Mesenchymal stem cell (in vitro differentiated cells and primary cell): ENCODE data around the gene SCRN2.

Source experiments
- DNase-seq: peaks from one replicate; pipeline ENCODE4 v3.0.0-alpha.2; 2013
- H2AFZ ChIP-seq: one replicate; pipeline ENCODE4 v1.6.1; 2013; ENCODE audit warnings: low read depth, mild to moderate bottlenecking, control low read depth, inconsistent platforms, low read length, moderate library complexity
- H2AK5ac ChIP-seq: 2 replicates; pipeline ENCODE4 v1.6.1; 2013; ENCODE audit warnings: low read length, moderate library complexity, mild to moderate bottlenecking, inconsistent platforms; ENCODE audit not compliant: severe bottlenecking
- H2BK120ac ChIP-seq: one replicate; pipeline ENCODE4 v1.6.1; 2013; ENCODE audit warnings: low read depth, mild to moderate bottlenecking, inconsistent platforms, low read length, moderate library complexity
- H2BK12ac ChIP-seq, 2 experiments: one replicate each; pipeline ENCODE4 v1.6.1; 2013; ENCODE audit warnings: inconsistent platforms in 2 of 2, low read length in 2 of 2, mild to moderate bottlenecking in 2 of 2, moderate library complexity in 2 of 2, control low read depth in 1 of 2
- H2BK15ac ChIP-seq: one replicate; pipeline ENCODE4 v1.6.1; 2013; ENCODE audit warnings: mild to moderate bottlenecking, low read depth, inconsistent platforms; ENCODE audit not compliant: poor library complexity, severe bottlenecking
- H2BK5ac ChIP-seq: 2 replicates; pipeline ENCODE4 v1.6.1; 2013; ENCODE audit warnings: low read depth, mild to moderate bottlenecking, low read length, control low read depth, inconsistent platforms; ENCODE audit not compliant: poor library complexity, severe bottlenecking
- H3K14ac ChIP-seq, 2 experiments: one replicate each; pipeline ENCODE4 v1.6.1; 2013; ENCODE audit warnings: inconsistent platforms in 2 of 2, low read length in 2 of 2, control low read depth in 1 of 2, mild to moderate bottlenecking in 1 of 2, moderate library complexity in 1 of 2
- H3K18ac ChIP-seq, 2 experiments: one replicate each; pipeline ENCODE4 v1.6.1; 2013; ENCODE audit warnings: inconsistent platforms in 2 of 2, low read length in 2 of 2, control low read depth in 1 of 2, low read depth in 1 of 2, mild to moderate bottlenecking in 1 of 2
- H3K23ac ChIP-seq, 2 experiments: one replicate each; pipeline ENCODE4 v1.6.1; 2013; ENCODE audit warnings: inconsistent platforms in 2 of 2, low read length in 2 of 2, mild to moderate bottlenecking in 2 of 2, moderate library complexity in 2 of 2, control low read depth in 1 of 2
- H3K27ac ChIP-seq: 2 replicates; pipeline ENCODE4 v1.5.1; 2013; ENCODE audit warnings: mild to moderate bottlenecking, moderate library complexity, low read length, control low read depth, inconsistent platforms; ENCODE audit not compliant: poor library complexity, severe bottlenecking
- H3K27me3 ChIP-seq, 2 experiments: 2 replicates each; pipeline versions ENCODE4 v1.6.1 to v1.7.0; 2013; ENCODE audit warnings: low read length in 2 of 2, mild to moderate bottlenecking in 2 of 2, moderate library complexity in 2 of 2, control low read depth in 1 of 2, inconsistent platforms in 1 of 2; ENCODE audit not compliant: control insufficient read depth in 1 of 2, insufficient read depth in 1 of 2
- H3K36me3 ChIP-seq, 2 experiments: 2 replicates each; pipeline versions ENCODE4 v1.6.1 to v1.7.0; 2013; ENCODE audit warnings: low read length in 2 of 2, control low read depth in 1 of 2, inconsistent platforms in 1 of 2, low read depth in 1 of 2, mild to moderate bottlenecking in 1 of 2; ENCODE audit not compliant: insufficient read depth in 2 of 2, control insufficient read depth in 1 of 2
- H3K4ac ChIP-seq, 2 experiments: one replicate each; pipeline ENCODE4 v1.6.1; 2013; ENCODE audit warnings: inconsistent platforms in 2 of 2, low read length in 2 of 2, mild to moderate bottlenecking in 2 of 2, moderate library complexity in 2 of 2, control low read depth in 1 of 2, low read depth in 1 of 2
- H3K4me1 ChIP-seq: 2 replicates; pipeline ENCODE4 v1.6.1; 2013; ENCODE audit warnings: low read depth, low read length, control low read depth; ENCODE audit not compliant: control insufficient read depth, insufficient read depth
- H3K4me2 ChIP-seq: 2 replicates; pipeline ENCODE4 v1.6.1; 2013; ENCODE audit warnings: low read length, mild to moderate bottlenecking, inconsistent platforms; ENCODE audit not compliant: poor library complexity, severe bottlenecking
- H3K4me3 ChIP-seq, 2 experiments: 2 replicates each; pipeline versions ENCODE4 v1.5.1 to v1.7.0; 2013; ENCODE audit warnings: low read length in 2 of 2, mild to moderate bottlenecking in 2 of 2, control low read depth in 1 of 2, low read depth in 1 of 2; ENCODE audit not compliant: insufficient read depth in 1 of 2
- H3K79me1 ChIP-seq: replicated peaks from 2 replicates; pipeline ENCODE4 v1.6.1; 2013; ENCODE audit warnings: mild to moderate bottlenecking, control low read depth, low read length, inconsistent platforms; ENCODE audit not compliant: poor library complexity, severe bottlenecking
- H3K9ac ChIP-seq: 2 replicates; pipeline ENCODE4 v1.7.0; 2013; ENCODE audit warnings: mild to moderate bottlenecking, low read length, moderate library complexity
- H3K9me3 ChIP-seq: 2 replicates; pipeline ENCODE4 v1.7.0; 2013; ENCODE audit warnings: mild to moderate bottlenecking, low read length; ENCODE audit not compliant: control insufficient read depth
- H4K8ac ChIP-seq: one replicate; pipeline ENCODE4 v1.6.1; 2013; ENCODE audit warnings: inconsistent platforms, mild to moderate bottlenecking, low read length, moderate library complexity
- H4K91ac ChIP-seq: one replicate; pipeline ENCODE4 v1.6.1; 2013; ENCODE audit warnings: mild to moderate bottlenecking, low read length, inconsistent platforms
- WGBS: methylation state at CpG from one replicate; pipeline ENCODE4 v1.1.7; 2013; ENCODE audit warnings: mixed read lengths; 5-methylcytosine and 5-hydroxymethylcytosine counted together

The SCRN2 gene

DNA sequence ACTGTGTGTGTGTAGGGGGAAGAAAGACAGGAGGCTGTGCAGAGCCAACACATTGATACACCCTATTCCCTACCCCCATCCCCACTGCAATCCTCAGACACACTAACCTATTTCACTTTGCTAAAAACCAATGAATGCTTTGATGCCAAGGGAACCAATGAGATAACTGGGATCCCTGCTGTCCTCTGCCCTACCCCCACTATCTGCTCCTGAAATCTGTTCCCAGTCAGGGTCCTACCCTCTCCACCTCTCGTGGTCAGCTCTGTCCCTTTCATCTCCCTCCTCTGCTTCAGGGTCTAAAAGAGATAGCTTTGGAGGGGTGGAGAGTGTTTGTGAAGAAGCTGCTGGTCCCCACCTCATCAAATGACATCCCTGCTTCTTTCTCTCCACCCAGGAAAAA, 29.0 kb upstream of the SCRN2 start:
- Histone ChIP-seq H4K8ac (no peak overlapping the region), H2BK12ac (no peak overlapping the region), H3K23ac (no peak overlapping the region), H3K4me1 (peaks cover 18% of the 10 kb centered on the region), H3K27me3 (peaks cover 60 to 65% of the 10 kb centered on the region in 2 experiments), H2BK5ac (no peak overlapping the region), H3K9ac (no peak overlapping the region), H3K4me2 (no peak overlapping the region), H2BK15ac (no peak overlapping the region), H3K18ac (no peak overlapping the region), H3K27ac (no peak overlapping the region), H3K9me3 (no peaks in the 10 kb centered on the region), H3K4ac (no peak overlapping the region), H2AK5ac (no peak overlapping the region), H3K14ac (no peak overlapping the region), H2BK120ac (no peak overlapping the region), H3K36me3 (no peaks in the 10 kb centered on the region), H4K91ac (no peak overlapping the region), H3K79me1 (no peaks in the 10 kb centered on the region), H3K4me3 (no peak overlapping the region), H2AFZ (no peak overlapping the region)
- no peak for DNase-seq
- WGBS, result no CpG with 5 or more reads among the region's 1 CpG

GRCh38 chr17:47869114-47869513, 28.0 kb upstream of the SCRN2 start:
- Histone ChIP-seq H2BK15ac (no peak overlapping the region), H3K4me2 (no peak overlapping the region), H2AFZ (no peak overlapping the region), H3K4me3 (no peak overlapping the region), H3K79me1 (no peaks in the 10 kb centered on the region), H4K8ac (no peak overlapping the region), H3K27me3 (peaks cover 52 to 56% of the 10 kb centered on the region in 2 experiments), H3K9ac (no peak overlapping the region), H3K4me1 (peaks cover 11% of the 10 kb centered on the region), H3K18ac (no peak overlapping the region), H2BK5ac (no peak overlapping the region), H3K36me3 (no peaks in the 10 kb centered on the region), H3K9me3 (no peaks in the 10 kb centered on the region), H4K91ac (no peak overlapping the region), H2AK5ac (no peak overlapping the region), H3K14ac (no peak overlapping the region), H2BK12ac (no peak overlapping the region), H2BK120ac (no peak overlapping the region), H3K27ac (no peak overlapping the region), H3K4ac (no peak overlapping the region), H3K23ac (no peak overlapping the region)
- DNase-seq, result no peak
- WGBS, result 52% methylated on average over 2 of the region's 2 CpGs

- WGBS, result 93% methylated on average over 11 of the region's 11 CpGs
These were observed 26.9 kb upstream of the SCRN2 start for GRCh38 chr17:47867813-47868533.

GRCh38 chr17:47866941-47867340, 25.9 kb upstream of the SCRN2 start:
- no peak overlapping the region for H3K4me2 ChIP-seq
- no peak overlapping the region for H3K18ac ChIP-seq
- H4K91ac ChIP-seq, result peak overlapping the region; percentile 3
- H2BK12ac ChIP-seq, result no peak overlapping the region
- no peak overlapping the region for H3K14ac ChIP-seq
- H2BK120ac ChIP-seq, result no peak overlapping the region
- H3K23ac ChIP-seq, result no peak overlapping the region
- peaks cover 6% of the 10 kb centered on the region for H3K4me1 ChIP-seq
- 48% methylated on average over 20 of the region's 20 CpGs for WGBS
- H3K27ac ChIP-seq, result no peak overlapping the region
- H3K79me1 ChIP-seq, result no peaks in the 10 kb centered on the region
- no peak overlapping the region for H2AFZ ChIP-seq
- H2BK15ac ChIP-seq, result no peak overlapping the region
- H3K9me3 ChIP-seq, result no peaks in the 10 kb centered on the region
- H3K36me3 ChIP-seq, result no peaks in the 10 kb centered on the region
- no peak overlapping the region for H2AK5ac ChIP-seq
- no peak overlapping the region for H2BK5ac ChIP-seq
- no peak overlapping the region for H3K4ac ChIP-seq
- H3K9ac ChIP-seq, result no peak overlapping the region
- no peak overlapping the region for H3K4me3 ChIP-seq
- H3K27me3 ChIP-seq, result peaks cover 34 to 35% of the 10 kb centered on the region in 2 experiments
- H4K8ac ChIP-seq, result no peak overlapping the region
- DNase-seq, result no peak

More at GRCh38 chr17:47867813-47868533, 26.9 kb upstream of the SCRN2 start:
- no peak overlapping the region for H2BK12ac ChIP-seq
- H2BK120ac ChIP-seq, result no peak overlapping the region
- no peak overlapping the region for H3K4ac ChIP-seq
- H3K4me2 ChIP-seq, result no peak overlapping the region
- H3K79me1 ChIP-seq, result no peaks in the 10 kb centered on the region
- H3K4me3 ChIP-seq, result no peak overlapping the region
- H3K27ac ChIP-seq, result no peak overlapping the region
- no peak overlapping the region for H2AFZ ChIP-seq
- no peak overlapping the region for H4K91ac ChIP-seq
- no peak overlapping the region for H3K9ac ChIP-seq
- H3K9me3 ChIP-seq, result no peaks in the 10 kb centered on the region
- DNase-seq, result no peak
- H2BK15ac ChIP-seq, result no peak overlapping the region
- peaks cover 12% of the 10 kb centered on the region for H3K4me1 ChIP-seq
- peak overlapping the region in 1 of 2 experiments; percentile 14 for H3K14ac ChIP-seq
- no peak overlapping the region for H2AK5ac ChIP-seq
- H3K36me3 ChIP-seq, result no peaks in the 10 kb centered on the region
- peaks cover 45% of the 10 kb centered on the region in 2 experiments for H3K27me3 ChIP-seq
- H4K8ac ChIP-seq, result no peak overlapping the region
- peak overlapping the region in 1 of 2 experiments; percentile 66 for H3K23ac ChIP-seq
- no peak overlapping the region for H3K18ac ChIP-seq
- no peak overlapping the region for H2BK5ac ChIP-seq
